Measurements from ENCODE around the gene RBMY1F.
"Not testable (repeated sequence)": the region's sequence is repeated elsewhere in the genome, so short reads cannot be mapped to it uniquely, and the experiment has no call there.

DNA sequence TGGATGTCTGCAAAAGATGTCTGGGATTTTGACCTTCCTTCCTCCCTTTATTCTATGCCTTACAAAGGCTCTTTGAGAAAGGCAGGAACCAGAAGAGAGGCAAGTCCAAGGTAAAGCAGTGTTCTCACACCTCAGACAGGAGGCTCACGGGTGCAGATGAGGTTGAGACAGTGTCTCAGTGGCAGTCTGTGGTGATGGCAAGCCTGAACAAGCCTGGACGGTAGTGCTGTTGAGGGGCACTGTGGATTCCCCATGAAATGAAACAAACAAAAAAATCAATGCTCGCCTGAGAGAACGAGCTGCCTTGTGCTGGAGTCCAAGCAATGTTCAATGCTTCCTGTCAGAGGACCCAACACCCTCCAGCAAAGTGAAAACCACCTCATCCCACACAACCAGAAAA, 31.6 kb downstream of the RBMY1F start:
- not testable (repeated sequence) for TF ChIP-seq POLR2A, CTCF, EP300 (IDR thresholded peaks at IDR 0.05)

All from tibial nerve (tissue), 4 donors.